Tongue (tissue), 2 donors: ENCODE data around the gene ELL2. TPM values are rescaled to one million over a fixed set of nuclear protein-coding genes. Genes with fewer than 3 reads are reported as not detected.
A peak's percentile ranks its signal among the peaks of the same experiment; 100 is the strongest.
"Not testable (repeated sequence)": the region's sequence is repeated elsewhere in the genome, so short reads cannot be mapped to it uniquely, and the experiment has no call there.

Experiments used
- DNase-seq: peaks from one replicate; pipeline ENCODE4 v3.0.0-alpha.2; 2015
- total RNA-seq: library from RNA; depleted of rRNA; stranded (reverse); fragments of >200 nt; gene quantifications from one replicate; pipeline ENCODE4 v1.2.3, GENCODE V29; 2014

Gene ELL2
- total RNA-seq, 1 donor from 2014 or later, result 59.6 TPM

DNA sequence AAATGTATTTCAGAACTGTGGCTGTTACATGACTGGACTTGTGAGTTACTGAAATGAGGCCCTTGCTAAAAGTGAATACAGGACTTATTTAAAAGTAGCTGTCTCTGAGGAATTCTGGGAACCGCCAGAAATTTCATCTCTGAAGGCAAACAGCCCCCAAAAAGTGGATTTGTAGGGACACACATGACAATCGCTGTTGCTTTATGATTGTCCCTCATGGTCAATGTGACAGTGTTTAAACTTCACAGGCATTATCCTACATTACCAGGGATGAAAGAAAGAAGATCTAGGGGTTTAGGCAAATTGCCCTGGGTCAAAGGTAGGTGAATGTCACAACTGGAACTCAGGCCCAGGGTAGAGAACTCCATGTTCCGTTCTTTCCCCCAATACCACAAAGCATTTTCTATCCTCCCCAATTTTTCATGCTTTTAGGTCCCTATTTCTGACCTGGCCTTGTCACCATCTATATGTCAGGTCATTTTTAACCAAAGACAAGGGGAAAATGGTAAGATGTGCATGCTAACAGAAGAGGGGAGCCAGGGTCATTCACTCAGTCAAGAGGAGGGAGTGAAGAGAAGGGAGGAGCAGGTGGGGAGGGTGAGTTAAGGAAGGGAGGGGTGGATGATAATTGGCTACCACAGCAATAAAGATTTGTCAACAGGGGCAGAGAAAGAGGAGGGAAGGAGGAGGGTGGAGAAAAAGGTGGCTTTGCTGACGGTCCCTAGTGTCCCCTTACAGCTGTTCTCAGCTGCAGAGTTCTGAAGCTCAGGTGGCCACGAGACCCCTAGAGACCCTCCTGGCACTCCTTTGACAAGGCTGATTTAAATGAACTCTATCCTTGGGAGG lies 81.3 kb downstream of the ELL2 start:
- no peak for DNase-seq

DNA sequence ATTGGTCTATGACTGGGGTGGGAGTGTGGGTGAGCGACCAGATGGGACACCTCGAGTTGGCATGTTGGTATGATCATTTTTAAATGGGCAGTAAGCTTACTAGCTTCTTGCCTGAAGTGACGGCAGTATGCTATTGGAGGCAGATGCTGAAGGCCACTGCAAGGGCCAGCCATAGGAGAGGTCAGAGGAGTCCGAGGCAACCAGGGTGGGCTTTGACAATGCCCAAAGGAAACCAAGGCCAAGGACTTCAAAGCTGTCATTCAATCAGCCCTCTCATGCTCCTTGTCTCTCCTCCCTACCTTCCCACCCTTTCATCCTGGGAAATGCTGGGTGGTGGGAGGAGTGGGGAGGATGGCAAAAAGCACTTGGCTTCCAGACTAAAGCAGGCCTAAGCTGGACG lies 82.0 kb downstream of the ELL2 start:
- DNase-seq, result no peak

DNA sequence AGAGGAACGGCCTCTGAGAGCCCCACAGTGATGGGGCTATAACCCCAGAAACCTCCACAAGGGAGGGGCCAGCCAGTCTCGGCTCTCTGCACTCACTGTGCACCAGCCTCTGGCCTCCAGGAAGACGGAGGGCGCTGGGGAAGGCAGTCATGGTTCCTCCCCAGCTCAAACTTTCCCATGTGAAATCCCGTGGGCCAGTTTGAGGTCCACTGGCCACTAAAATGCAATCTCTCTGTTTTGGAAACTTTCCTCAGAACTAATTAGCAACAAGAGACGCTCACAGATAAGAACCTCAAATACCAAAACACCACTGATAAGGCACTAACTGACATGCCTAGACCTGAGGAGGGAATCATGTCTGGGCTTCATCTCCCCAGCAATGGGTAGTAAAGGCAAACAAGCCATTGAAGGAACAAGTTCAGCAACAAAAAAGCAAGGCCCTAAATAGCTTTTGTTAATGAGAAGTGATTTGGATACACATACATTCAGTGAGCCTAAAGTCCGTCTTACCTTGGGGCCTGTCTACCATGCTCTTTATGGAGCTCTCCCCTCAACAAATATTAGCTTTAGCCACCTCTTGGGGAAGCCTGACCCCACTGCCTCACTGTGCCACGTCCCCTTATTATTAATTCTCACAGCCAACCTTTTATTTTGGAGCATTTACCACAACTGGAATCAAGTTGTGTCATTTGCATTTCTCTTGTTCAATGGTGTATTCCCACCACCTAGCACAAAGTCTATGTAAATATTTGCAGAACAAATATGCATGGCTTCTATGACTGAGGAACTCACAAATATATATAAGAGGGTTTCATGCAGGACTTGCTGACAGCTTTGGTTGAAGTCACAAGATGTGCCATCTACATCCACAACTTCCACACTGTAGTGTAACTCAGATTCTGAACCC lies 83.0 kb downstream of the ELL2 start:
- DNase-seq, result no peak

DNA sequence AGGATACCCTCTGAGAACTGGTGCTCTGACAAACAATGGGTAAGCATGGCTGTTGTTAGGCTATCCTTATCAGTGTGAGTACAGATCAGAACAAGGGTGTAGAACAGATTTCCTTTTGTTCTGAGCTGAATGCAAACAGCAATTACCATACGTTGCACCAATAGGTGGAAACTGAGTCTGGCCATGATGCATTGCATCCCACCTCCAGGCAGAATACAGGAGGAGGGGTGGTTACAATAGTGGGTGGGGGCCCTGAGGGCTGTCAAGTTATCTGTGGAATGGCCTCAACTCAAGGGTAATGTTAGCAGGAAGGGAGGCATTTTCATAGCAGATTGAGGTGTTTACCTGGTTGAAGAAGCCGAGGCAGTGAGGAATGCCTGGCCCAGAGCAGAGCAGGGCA lies 84.9 kb downstream of the ELL2 start:
- no peak for DNase-seq

DNA sequence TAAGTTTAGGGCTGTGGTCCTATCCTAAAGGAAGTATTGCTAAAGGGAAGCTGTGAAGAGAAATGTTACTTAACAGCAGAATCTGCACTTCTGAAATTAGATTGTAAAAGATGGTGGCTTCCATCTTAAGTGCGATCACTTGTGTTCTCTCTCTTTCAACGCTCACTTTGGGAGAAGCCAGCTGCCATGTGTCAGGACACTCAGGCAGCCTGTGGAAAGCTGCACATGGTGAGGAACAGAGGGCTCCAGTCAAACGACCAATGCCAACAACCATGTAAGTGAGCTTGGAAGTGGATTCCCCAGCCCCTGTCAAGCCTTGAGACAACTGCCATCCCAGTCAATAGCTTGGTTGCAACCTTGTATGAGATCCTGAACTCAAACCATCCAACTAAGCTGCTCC lies 87.4 kb downstream of the ELL2 start:
- peak; percentile 87 for DNase-seq

DNA sequence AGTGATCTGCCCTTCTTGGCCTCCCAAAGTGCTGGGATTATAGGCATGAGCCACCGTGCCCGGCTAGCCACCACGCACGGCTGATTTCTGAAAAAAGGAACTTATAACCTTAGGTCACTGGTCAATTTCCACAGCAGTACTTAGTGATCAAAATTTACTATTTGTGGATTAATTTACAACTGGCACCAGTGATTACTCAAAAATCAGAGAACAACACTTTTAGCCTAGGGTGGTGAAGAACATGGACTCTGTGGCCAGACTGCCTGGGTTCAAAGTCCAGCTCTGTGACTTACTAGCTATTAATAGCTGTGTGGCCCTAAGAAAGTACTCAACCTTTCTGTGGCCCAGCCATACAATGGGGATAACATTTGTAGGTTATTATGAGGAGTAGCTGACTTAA lies 88.3 kb downstream of the ELL2 start:
- DNase-seq, result no peak

DNA sequence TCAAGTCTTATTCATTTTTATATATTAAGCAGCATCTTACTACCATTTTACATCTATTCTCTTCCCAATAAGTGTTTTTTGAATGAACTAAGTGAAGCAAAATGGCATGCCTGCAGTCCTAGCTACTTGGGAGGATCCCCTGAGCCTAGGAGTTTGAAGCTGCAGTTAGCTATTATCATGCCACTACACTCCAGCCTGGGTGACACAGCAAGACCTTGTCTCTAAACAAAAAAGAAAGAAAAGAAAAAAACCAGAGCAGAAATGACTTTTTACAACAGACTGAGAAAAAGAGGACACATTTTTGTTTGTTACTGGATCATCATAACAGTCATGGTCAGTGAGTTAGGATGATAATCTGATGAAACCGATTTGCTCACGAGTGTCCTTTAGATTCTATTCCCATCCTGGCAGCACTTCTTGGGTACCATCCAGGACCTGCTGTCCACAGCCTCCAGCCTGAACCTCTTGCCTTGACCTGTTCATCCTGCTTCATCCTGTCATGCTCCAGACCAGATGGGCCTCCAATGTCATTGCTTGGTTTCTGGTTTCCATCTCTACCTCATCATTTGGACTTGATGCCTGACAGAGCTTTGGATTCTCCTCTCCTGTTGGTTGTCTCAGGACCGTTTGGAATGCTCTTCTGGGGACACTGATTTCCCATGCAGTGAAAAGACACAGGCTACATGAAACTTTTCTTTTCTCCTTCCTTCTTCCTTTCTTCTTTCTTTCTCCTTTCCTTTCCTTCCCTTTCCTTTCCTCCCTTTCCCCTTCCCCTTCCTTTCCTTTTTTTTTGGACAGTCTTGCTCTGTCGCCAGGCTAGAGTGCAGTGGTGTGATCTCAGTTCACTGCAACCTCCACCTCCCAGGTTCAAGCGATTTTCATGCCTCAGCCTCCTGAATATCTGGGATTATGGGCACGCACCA lies 89.0 kb downstream of the ELL2 start:
- DNase-seq, result no peak

DNA sequence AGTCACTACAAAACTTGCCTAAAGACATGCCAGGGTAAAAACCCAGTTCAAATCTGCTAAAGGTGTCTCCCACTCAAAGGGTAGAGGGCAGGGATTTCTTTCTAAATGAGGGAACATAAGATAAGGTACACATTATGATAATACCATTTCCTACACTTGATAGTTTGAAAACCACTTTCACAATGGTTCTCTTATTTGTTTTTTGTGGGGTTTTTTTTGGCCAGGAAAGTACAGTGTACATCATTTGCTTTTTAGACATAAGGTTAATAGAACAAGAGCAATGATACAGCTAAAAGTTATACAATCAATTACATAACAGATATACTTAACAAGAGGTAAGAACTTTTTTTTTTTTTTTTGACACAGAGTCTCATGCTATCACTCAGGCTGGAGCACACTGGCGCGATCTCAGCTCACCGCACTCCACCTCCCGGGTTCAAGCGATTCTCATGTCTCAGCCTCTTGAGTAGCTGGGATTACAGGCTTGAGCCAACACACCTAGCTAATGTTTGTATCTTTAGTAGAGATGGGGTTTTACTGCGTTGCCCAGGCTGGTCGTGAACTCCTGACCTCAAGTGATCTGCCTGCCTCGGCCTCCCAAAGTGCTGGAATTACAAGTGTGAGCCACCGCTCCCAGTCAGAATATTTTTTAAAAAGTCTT lies 90.4 kb downstream of the ELL2 start:
- DNase-seq, result no peak

DNA sequence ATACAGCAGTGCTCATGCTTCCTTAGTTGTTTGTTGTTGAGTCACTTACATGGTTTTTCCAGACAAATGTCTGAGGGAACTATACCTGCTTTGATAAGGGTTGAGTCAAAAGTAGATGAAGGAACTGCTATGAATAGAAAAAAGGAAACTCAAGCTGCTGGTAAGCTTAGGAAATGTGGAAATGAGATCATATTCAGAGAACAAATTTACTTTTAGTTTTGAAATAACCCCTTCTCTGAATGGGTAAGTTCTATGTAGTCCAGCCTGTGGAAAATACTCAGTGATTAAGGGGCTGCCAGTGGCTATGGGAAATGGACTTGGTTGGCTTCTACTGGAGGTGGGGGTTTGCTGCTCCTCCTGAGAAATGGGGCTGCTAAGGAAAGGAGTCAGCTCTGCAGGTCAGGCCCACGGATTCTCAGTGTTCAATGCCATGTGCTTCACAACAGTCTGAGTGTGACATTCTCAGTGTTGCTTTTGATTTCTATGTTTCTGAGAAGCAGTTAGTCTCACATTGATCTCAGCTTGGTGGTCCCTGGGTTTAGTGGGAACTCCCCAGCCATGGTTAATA lies 91.5 kb downstream of the ELL2 start:
- no peak for DNase-seq

DNA sequence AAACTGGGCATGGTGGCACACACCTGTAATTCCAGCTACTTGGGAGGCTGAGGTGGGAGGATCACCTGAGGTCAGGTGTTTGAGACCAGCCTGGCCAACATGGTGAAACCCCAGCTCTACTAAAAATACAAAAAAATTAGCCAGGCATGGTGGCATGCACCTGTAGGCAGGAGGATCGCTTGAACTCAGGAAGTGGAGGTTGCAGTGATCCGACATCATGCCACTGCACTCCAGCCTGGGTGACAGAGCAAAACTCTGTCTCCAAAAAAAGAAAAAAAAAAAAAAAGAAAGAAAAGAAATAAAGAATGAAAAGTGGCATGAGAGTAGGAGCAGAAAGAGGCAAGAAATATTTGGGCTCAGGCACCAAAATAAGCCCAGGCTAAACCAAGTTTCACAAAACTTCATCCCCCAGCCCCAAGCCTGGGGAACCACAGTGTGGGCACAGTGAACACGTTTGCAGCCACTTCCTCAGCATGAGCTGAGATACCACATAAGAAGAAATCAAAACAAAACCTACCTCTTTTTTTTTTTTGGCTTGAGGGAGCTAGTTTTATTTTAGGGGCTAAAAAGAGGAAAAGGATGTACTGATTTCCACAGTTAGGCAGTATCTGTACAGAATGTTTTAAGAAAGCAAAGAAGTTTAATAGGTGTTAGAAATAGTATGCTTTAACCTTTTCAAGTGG lies 92.3 kb downstream of the ELL2 start:
- not testable (repeated sequence) for DNase-seq

DNA sequence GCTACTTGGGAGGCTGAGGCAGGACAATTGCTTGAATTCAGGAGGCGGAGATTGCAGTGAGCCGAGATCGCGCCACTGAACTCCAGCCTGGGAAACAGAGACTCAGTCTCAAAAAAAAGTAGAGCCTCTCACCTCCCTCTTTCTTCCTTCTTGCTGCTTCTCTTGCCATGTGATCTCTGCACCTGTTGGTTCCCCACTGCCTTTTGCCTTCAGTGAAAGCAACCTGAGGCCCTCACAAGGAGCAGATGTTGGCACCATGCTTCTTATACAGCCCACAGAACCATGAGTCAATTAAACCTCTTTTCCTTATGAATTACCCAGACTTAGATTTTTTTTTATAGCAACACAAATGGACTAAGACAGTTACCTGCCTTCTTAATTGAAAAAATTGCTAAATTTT lies 93.5 kb downstream of the ELL2 start:
- no peak for DNase-seq

DNA sequence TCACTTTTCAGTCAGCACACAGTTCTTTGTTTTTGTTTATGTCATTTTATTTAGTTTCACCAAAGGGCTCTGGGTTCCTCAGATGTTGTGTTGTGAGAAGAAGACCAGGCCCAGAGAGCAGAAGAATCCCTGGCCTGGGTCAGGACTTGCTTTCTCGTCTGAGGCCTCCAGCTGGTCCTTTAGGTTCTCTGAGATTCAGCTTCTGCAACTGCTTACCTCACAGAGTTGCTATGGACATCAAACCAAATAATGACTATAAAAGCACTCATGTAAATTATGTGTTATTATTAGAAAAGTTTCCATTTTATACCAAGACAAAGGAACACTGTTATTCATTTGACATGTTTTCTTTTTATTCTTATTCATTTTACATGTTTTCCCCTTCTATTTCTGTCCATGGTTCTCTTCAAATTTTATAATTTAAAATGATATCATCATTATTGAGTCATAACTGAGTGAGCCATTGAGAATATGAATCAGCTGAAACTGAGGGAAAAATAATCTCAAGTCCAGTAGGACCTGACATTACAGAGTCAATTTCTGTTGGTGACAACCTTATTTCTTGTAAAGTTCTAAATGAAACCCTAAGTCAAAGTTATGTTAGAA lies 95.1 kb downstream of the ELL2 start:
- DNase-seq, result no peak

DNA sequence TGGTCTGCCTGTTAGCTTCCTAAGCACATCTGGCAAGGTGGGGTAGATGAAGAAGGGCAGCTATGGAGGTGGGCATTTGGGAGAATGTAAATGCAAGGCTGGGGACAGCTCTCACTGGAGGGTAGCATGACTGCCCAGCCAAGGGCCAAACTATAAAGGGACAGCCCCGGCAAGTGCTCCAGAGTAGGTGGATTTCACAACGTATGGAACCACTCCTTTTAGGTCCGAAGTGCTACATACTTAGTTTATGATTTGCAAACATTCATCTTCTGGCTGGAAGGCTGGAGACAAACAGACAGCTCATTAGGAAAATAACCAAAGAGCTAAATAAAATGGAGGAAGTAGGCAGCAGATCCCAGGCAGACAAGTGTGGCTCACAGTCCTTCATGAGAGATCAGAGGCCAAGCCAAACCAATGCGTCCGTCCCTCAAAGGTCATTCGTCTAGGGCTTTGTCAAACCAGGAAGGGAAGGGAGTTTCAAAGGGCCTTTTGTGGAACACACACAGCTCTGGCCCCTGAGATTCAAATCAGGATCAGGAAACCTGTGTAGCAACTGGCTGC lies 96.6 kb downstream of the ELL2 start:
- DNase-seq, result no peak

DNA sequence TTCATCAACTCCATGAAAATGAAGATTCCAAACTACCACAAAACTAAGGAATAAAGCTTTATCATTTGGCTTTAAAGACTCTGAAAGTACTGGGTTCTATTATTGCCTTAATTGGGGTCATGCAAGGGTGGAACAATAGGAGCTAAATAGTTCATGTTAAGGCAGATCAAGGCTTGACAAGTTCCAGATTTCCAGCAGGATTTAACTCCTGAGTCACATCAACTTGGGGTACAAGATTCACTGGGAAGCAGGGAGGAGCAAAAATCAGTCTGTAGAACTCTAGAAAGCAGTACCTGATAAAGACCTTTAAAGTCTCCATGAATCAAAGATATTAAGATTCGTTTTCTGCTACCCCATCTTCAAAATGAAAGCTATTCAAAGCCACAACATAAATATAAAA lies 97.2 kb downstream of the ELL2 start:
- DNase-seq, result no peak

DNA sequence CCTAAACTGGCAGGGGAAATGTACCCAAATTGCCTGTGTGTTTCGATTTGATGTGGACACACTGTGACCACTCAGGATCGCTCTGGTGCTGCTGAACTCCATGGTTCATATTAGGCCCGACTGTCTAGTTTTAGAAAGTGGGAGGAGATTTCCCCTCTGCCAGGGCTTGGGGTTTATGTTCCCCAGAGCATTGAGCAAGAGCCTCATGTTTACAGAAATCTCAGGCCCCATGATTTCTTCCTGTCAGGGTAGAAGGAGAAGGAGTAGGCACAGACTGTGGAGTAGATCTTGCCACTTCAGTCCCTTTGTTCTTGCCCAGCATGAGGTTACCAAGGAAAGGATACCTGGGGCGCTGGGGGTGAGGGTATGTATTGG lies 98.3 kb downstream of the ELL2 start:
- no peak for DNase-seq

DNA sequence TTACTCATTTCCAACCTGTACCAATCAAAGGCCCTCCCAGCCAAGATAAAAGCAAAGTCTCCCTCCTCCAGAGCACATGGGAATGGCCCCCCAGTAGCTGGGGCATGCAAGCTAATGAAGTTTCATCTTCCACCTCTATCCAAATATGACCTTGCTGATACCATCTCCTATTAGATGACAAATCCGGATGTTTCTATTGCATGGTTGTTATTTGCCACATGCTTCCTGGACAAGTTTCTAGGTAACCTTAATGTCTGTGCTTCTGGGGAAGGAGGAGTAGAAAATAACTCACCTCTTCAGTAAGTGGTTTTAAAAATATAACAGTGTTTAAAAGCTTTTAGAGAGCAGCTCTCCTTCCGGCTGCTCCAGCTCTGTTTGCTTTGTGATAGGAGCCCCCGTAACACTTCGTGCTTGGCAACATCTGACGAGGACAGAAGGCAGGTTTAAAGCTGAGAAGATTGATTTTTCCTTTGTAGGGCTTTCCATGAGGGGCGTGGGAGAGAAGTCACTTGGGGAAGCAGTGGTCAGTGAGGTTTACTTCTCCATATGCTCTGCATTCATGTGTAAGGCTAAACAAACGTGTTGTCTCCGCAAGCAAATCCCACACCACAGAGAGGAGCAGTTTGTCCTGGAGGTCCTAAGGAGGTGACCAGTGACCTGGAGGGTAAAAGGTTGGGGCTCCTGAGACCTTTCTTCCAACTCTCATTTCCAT lies 98.8 kb downstream of the ELL2 start:
- DNase-seq, result no peak

DNA sequence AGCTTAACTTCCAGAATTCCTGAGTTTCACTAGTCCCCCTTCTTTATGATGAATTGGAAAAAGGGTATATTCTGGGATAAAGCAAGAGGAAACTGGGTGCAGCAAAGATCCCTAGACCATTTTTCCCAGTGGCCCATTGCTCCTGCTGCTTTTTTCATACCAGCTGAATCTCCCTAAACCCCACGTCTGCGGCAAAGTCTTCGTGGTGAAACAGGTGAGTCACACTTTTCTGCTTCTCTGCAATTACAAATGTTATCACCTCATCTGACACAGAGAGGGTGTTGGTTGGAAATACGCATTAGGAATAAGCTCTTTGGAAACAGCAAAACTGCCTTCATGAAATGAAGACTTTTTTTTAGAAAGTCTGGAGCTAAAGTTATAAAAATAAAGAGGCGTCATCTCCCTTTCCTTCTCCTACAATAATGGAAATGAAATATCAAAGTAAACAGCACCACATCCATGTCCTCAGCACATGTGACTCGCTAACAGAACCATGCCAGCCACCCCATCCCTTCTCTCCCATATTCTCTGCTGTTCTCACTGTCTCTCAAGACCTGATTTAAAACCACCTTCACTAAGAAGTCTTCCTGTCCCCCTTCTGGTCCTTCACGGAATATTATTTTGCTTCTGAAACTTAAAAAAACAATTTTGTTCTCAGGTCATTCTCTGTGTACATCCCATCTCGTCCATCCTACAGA lies 99.6 kb downstream of the ELL2 start:
- no peak for DNase-seq

DNA sequence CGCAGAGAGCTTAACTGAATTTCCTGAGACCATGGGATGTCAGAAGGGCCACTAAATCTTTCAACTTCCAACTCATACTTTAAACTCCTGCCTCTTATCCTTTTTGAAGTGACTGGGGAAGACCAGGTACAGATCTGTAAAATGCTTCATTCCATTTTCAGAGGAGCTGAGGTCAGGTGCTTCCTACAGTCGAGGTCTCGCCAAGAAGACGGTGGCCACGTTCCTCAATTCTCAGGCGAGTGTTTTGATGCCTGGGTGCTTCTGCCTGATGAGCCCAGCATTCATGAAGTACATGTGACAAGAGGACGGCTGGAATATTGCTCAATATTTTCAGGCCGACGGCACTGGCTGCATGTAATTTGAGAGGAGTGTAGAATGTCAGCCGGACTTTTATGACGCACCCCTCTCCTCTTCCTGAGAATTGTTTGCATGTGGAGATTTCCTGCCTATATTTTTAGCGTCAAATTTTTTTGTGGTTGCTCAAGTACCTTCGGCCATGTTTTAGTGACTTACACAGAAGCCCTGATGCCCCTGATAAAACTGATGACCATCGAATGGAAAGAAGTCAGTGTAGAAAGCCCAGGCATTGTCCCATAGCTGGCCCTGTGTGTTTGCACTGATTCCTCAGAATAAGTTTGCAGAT lies 100.3 kb downstream of the ELL2 start:
- DNase-seq, result peak; percentile 71
